Transverse colon (tissue), 4 donors: ENCODE data around the gene ZNF526. TPM values are rescaled to one million over a fixed set of nuclear protein-coding genes. Genes with fewer than 3 reads are reported as not detected.

Source experiments
- DNase-seq: peaks from one replicate; pipeline ENCODE4 v3.0.0-alpha.2; 2019
- H3K27ac ChIP-seq, 4 donors: fragments of 200-600 bp; sonication (generic); 2 replicates each; pipeline ENCODE4 v1.5.1; 2016 to 2018; ENCODE audit warnings: inconsistent platforms in 4 of 4
- H3K27me3 ChIP-seq: fragments of 200-600 bp; sonication (generic); 2 replicates; pipeline ENCODE4 v1.5.1; 2017; ENCODE audit warnings: inconsistent platforms
- H3K36me3 ChIP-seq, 4 donors: fragments of 200-600 bp; sonication (generic); 2 replicates each; pipeline ENCODE4 v1.5.1; 2017 to 2019; ENCODE audit warnings: inconsistent platforms in 4 of 4
- H3K4me1 ChIP-seq, 4 donors: fragments of 200-600 bp; sonication (generic); 2 replicates each; pipeline ENCODE4 v1.5.1; 2017 to 2020; ENCODE audit warnings: inconsistent platforms in 4 of 4
- H3K4me3 ChIP-seq, 4 donors: fragments of 200-600 bp; sonication (generic); 1 replicate in 1 of 4; 2 replicates in 3 of 4; pipeline versions ENCODE4 v1.5.1 to v1.6.1; 2017 to 2019; ENCODE audit warnings: inconsistent platforms in 4 of 4
- H3K9me3 ChIP-seq, 2 donors: fragments of 200-600 bp; sonication (generic); 2 replicates each; pipeline ENCODE4 v1.5.1; 2017 to 2019; ENCODE audit warnings: inconsistent platforms in 2 of 2
- CTCF ChIP-seq, 5 experiments: fragments of 200-600 bp in 3 of 5; fragments of 450-650 bp in 2 of 5; sonication (generic) in 3 of 5; IDR thresholded peaks; 1 replicate in 2 of 5; 2 replicates in 3 of 5; pipeline ENCODE4 v1.5.1; 2016 to 2017; ENCODE audit warnings: antibody characterized with exemption in 5 of 5, inconsistent platforms in 3 of 5, mild to moderate bottlenecking in 2 of 5, moderate library complexity in 1 of 5
- EP300 ChIP-seq: sonication (generic); formaldehyde crosslinking; IDR thresholded peaks from one replicate; pipeline ENCODE4 v1.6.1; 2017; ENCODE audit warnings: antibody characterized with exemption, low read depth
- POLR2A ChIP-seq: fragments of 450-650 bp; IDR thresholded peaks from one replicate; pipeline ENCODE4 v1.6.1; 2016; ENCODE audit warnings: antibody characterized with exemption, mild to moderate bottlenecking, moderate library complexity
- POLR2AphosphoS5 ChIP-seq, 3 donors: sonication (generic); formaldehyde crosslinking; IDR thresholded peaks; one replicate each; pipeline ENCODE4 v1.6.1; 2016; ENCODE audit warnings: antibody characterized with exemption in 3 of 3
- WGBS, 2 donors: methylation state at CpG; one replicate each; pipeline ENCODE4 v1.1.5; 2018; ENCODE audit warnings: low coverage in 1 of 2; 5-methylcytosine and 5-hydroxymethylcytosine counted together
- in situ Hi-C, 4 donors: fragments of 200-750 bp; cut with MboI; loops; one replicate each; pipeline versions ENCODE4 v1.15.0 to v1.15.1; 2017; ENCODE audit warnings: low sequenced_read_pairs in 3 of 4, low pct_ligation_motif_present in 1 of 4, low pct_unique_long_range_greater_than_20kb in 1 of 4
- intact Hi-C: fragments of 100-400 bp; cut with DNase I; formaldehyde crosslinking; loops from one replicate; pipeline ENCODE4 v1.15.1; 2023; ENCODE audit warnings: low total_unique reads
- total RNA-seq, 4 donors: library from RNA; depleted of rRNA; stranded (reverse); fragments of >200 nt; gene quantifications; one replicate each; pipeline ENCODE4 v1.1.0, GENCODE V29; 2016

The ZNF526 gene
- total RNA-seq, 4 donors from 2014 or later, result 6.4 to 19.5 (median 6.8) TPM

- Histone ChIP-seq H3K27me3 (no peaks in the 10 kb centered on the region), H3K4me1 (peaks cover 0 to 57% (median 12%) of the 10 kb centered on the region in 4 donors), H3K9me3 (peaks cover 0 to 6% of the 10 kb centered on the region in 2 donors), H3K36me3 (peaks cover 0 to 13% (median 5%) of the 10 kb centered on the region in 4 donors), H3K4me3 (no peak overlapping the region), H3K27ac (no peak overlapping the region)
- in situ Hi-C loops, result no loop called here
- intact Hi-C loops, result no loop called here
- no peak for DNase-seq
- no peak for TF ChIP-seq EP300
- no peak for TF ChIP-seq CTCF (IDR thresholded peaks at IDR 0.05)
- TF ChIP-seq POLR2AphosphoS5 (IDR thresholded peaks at IDR 0.05), result no peak
- TF ChIP-seq POLR2A, result no peak
- WGBS, 2 donors, result 0 to 44% methylated on average over 1 to 5 of the region's 5 CpGs
Measured at GRCh38 chr19:42197375-42197817, 22.7 kb upstream of the ZNF526 start.

- 68 to 70% methylated on average over 2 to 7 of the region's 7 CpGs for WGBS, 2 donors
- peak overlapping the region in 1 of 4 donors; percentile 6 for H3K4me3 ChIP-seq
- peak; percentile 72 for DNase-seq
Measured at GRCh38 chr19:42198676-42199439, 21.3 kb upstream of the ZNF526 start.

GRCh38 chr19:42199440-42200115 is 20.5 kb upstream of the ZNF526 start:
- Histone ChIP-seq H3K27ac (peak overlapping the region; percentile 57 to 82 (median 64)), H3K36me3 (peaks cover 0 to 23% (median 9%) of the 10 kb centered on the region in 4 donors), H3K9me3 (no peaks in the 10 kb centered on the region), H3K4me1 (peaks cover 0 to 39% (median 6%) of the 10 kb centered on the region in 4 donors), H3K27me3 (no peaks in the 10 kb centered on the region), H3K4me3 (peak overlapping the region in 1 of 4 donors; percentile 6)
- in situ Hi-C loops, result no loop called here
- intact Hi-C loops, result no loop called here
- peak; percentile 53 for DNase-seq
- TF ChIP-seq POLR2AphosphoS5 (IDR thresholded peaks at IDR 0.05) (no peak), EP300 (no peak), POLR2A (no peak), CTCF (IDR thresholded peaks at IDR 0.05) (no peak)
- 70 to 80% methylated on average over 2 to 31 of the region's 32 CpGs for WGBS, 2 donors

More at GRCh38 chr19:42198676-42199439, 21.3 kb upstream of the ZNF526 start:
- peaks cover 0 to 44% (median 8%) of the 10 kb centered on the region in 4 donors for H3K4me1 ChIP-seq
- peak overlapping the region; percentile 57 to 82 (median 64) for H3K27ac ChIP-seq
- no peaks in the 10 kb centered on the region for H3K27me3 ChIP-seq
- in situ Hi-C loops, result no loop called here
- peaks cover 0 to 16% (median 6%) of the 10 kb centered on the region in 4 donors for H3K36me3 ChIP-seq
- no peaks in the 10 kb centered on the region for H3K9me3 ChIP-seq
- TF ChIP-seq POLR2AphosphoS5 (IDR thresholded peaks at IDR 0.05) (peak in 1 of 3 donors; percentile 8), POLR2A (no peak)
- intact Hi-C loops, result no loop called here

GRCh38 chr19:42200116-42200715 is 19.9 kb upstream of the ZNF526 start:
- H3K36me3 ChIP-seq, result peaks cover 0 to 23% (median 10%) of the 10 kb centered on the region in 4 donors
- 95% methylated on average over 5 of the region's 5 CpGs; no CpG with 5 or more reads in 1 of the 2 donors for WGBS, 2 donors

More at GRCh38 chr19:42200116-42200715, 19.9 kb upstream of the ZNF526 start:
- DNase-seq, result no peak
- no peak for TF ChIP-seq POLR2A
- no peak for TF ChIP-seq POLR2AphosphoS5 (IDR thresholded peaks at IDR 0.05)
- TF ChIP-seq EP300, result no peak
- TF ChIP-seq CTCF (IDR thresholded peaks at IDR 0.05), result no peak
- H3K4me3 ChIP-seq, result no peak overlapping the region
- H3K4me1 ChIP-seq, result peaks cover 0 to 39% (median 6%) of the 10 kb centered on the region in 4 donors
- H3K9me3 ChIP-seq, result no peaks in the 10 kb centered on the region
- in situ Hi-C loops, result no loop called here
- intact Hi-C loops, result no loop called here
- H3K27me3 ChIP-seq, result no peaks in the 10 kb centered on the region
- H3K27ac ChIP-seq, result peak overlapping the region; percentile 57 to 82 (median 64)
